Bronchial epithelial cell (primary cell): ENCODE measurements around the gene MDM1. TPM values are rescaled to one million over a fixed set of nuclear protein-coding genes. Genes with fewer than 3 reads are reported as not detected.

Experiments used
- DNase-seq: peaks from one replicate; pipeline ENCODE4 v3.0.0-alpha.2; 2010; ENCODE audit warnings: low read depth
- FAIRE-seq: peaks from 2 replicates; lab custom pipeline; 2011; peaks lifted over from hg19 to GRCh38; lab: Jason Lieb, UNC
- H3K27me3 ChIP-seq: 2 replicates; pipeline ENCODE4 v1.5.1; 2011; ENCODE audit warnings: low read length; ENCODE audit not compliant: control insufficient read depth, insufficient read depth
- H3K36me3 ChIP-seq: 2 replicates; pipeline ENCODE4 v1.5.1; 2011; ENCODE audit warnings: low read length; ENCODE audit not compliant: control insufficient read depth, insufficient read depth
- H3K4me3 ChIP-seq: 2 replicates; pipeline ENCODE4 v1.5.1; 2011; ENCODE audit warnings: mild to moderate bottlenecking, low read depth, low read length, control low read depth
- total RNA-seq: library from RNA; depleted of rRNA; stranded (reverse); fragments of >200 nt; gene quantifications from 2 replicates; pipeline ENCODE4 v1.2.1, GENCODE V29; 2014
- TF ChIP-seq, protein P1 (sequence below): IDR thresholded peaks from 2 replicates; pipeline ENCODE4 v1.5.1; 2011; ENCODE audit warnings: mild to moderate bottlenecking, moderate library complexity, low read length, control low read depth, inconsistent platforms; ENCODE audit not compliant: insufficient read depth, severe bottlenecking

Gene MDM1
- total RNA-seq, 1 donor from 2014 or later: 5.8 TPM

DNA sequence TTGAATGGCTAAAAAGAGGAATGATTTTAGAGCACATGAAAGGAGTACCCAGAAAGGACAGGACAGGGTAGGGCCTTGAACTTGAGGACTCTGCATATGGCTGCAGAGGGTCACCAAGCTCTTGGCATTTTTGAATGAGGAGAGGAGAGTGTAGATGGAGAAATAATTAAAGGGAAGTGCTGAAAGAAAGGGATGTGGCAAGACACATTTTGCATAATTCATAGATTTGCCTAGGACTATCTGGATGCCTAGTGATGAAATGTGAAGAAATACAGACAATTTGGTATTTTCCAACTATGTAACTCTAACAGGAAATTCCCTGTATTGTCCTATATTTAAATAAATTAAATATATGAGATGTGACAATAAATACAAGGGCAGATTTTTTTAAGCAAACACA lies 27.5 kb upstream of the MDM1 start:
- DNase-seq (no peak), FAIRE-seq (no peak)
- Histone ChIP-seq H3K27me3 (no peaks in the 10 kb centered on the region), H3K36me3 (no peaks in the 10 kb centered on the region), H3K4me3 (no peak overlapping the region)
- TF ChIP-seq, protein P1, sequence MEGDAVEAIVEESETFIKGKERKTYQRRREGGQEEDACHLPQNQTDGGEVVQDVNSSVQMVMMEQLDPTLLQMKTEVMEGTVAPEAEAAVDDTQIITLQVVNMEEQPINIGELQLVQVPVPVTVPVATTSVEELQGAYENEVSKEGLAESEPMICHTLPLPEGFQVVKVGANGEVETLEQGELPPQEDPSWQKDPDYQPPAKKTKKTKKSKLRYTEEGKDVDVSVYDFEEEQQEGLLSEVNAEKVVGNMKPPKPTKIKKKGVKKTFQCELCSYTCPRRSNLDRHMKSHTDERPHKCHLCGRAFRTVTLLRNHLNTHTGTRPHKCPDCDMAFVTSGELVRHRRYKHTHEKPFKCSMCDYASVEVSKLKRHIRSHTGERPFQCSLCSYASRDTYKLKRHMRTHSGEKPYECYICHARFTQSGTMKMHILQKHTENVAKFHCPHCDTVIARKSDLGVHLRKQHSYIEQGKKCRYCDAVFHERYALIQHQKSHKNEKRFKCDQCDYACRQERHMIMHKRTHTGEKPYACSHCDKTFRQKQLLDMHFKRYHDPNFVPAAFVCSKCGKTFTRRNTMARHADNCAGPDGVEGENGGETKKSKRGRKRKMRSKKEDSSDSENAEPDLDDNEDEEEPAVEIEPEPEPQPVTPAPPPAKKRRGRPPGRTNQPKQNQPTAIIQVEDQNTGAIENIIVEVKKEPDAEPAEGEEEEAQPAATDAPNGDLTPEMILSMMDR: no peak

DNA sequence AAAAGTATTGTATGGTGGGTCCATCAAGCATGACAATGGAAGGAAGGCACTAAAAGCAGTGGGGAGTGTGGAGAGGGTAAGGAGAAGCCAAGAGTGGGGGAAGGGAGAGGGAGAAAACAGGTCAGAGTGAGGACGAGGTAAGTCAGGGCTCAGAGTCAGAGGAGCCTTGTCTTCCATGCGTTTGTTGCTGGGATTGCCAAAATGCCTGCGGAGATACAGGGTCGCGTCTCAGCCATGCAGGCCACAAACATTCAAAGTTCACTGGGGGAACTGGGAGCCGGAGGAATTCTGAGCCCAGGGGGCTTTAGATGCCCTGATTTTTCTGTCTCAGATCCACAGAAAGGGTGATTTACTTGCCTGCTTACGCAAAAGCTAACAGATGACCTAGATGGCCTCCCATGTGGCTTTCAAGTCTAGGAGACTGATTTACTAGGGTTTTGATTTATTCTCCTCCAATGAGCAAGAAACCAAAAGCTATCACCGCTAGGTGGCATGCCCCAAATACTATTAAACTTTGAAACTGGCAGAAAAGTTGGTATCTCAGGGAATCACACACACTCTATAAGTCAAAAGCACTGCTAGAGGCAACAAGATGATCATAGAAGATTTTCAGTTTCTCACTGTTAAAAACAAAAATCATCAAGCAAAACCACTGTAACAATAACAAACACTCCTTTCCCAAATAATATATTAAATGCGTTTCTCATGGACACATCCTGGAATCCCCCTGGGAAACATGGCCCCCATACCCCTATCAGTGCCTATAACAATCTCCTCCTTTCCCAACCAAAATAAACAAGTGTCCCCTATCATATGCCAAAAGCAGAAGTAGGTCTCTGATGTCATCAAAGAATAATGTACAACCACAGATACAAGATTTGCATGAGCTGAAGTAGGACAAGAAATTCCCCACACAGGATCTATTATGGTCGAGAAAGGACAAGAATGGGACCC lies 26.6 kb upstream of the MDM1 start:
- Histone ChIP-seq H3K27me3 (no peaks in the 10 kb centered on the region), H3K4me3 (no peak overlapping the region), H3K36me3 (no peaks in the 10 kb centered on the region)
- TF ChIP-seq, protein P1: peak; percentile 69
- DNase-seq: peak; percentile 68
- FAIRE-seq: no peak

DNA sequence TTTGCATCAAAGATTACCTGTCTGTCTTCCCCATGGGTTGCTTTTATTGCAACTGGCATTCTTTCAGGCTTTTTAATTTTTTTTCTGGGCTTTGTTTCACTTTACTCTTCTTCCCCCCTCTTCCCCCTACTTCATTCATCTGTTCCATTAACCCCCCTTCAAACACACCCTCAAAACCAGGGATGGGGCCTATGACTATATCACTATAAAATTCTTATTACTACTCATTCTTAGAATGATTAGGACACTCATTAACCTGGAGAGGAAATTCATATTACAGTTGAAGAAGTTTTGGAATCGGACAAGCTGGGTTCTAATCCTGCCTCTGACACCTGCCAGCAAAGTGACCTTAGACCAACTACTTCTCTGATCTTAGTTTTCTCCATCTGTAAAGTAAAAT lies 24.8 kb upstream of the MDM1 start:
- Histone ChIP-seq H3K36me3 (no peaks in the 10 kb centered on the region), H3K4me3 (no peak overlapping the region), H3K27me3 (no peaks in the 10 kb centered on the region)
- FAIRE-seq: no peak
- TF ChIP-seq, protein P1: no peak
- no peak for DNase-seq

DNA sequence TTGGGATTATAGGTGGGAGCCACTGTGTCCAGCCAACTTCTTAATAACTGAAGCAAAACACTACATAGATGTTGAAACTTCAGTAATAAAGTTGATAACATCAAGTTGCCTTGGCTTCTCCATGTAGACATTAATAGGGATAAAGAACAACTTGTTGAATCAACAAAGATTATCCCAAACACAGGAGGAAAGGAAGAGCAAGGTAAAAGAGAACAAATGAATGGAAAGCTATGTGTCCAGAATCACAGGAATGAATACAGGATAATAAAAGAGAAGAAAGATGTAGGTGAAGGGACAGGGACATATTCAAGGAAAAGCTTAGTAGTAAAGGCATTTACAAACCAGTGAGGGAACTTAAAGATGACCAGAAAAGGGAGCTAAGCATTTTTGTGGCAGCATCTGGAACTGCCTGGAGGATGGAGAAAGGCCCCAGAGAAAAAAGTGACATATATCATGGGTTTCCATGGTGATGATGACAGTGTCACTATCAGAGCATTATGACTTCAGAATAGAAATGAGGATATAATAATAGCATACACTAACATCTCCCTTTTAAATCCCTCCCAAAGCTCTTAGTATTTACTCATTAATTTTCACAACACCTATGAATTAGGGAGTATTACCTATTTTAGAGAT lies 24.0 kb upstream of the MDM1 start:
- FAIRE-seq (no peak), DNase-seq (no peak)
- Histone ChIP-seq H3K4me3 (no peak overlapping the region), H3K27me3 (no peaks in the 10 kb centered on the region), H3K36me3 (no peaks in the 10 kb centered on the region)
- TF ChIP-seq, protein P1: no peak

DNA sequence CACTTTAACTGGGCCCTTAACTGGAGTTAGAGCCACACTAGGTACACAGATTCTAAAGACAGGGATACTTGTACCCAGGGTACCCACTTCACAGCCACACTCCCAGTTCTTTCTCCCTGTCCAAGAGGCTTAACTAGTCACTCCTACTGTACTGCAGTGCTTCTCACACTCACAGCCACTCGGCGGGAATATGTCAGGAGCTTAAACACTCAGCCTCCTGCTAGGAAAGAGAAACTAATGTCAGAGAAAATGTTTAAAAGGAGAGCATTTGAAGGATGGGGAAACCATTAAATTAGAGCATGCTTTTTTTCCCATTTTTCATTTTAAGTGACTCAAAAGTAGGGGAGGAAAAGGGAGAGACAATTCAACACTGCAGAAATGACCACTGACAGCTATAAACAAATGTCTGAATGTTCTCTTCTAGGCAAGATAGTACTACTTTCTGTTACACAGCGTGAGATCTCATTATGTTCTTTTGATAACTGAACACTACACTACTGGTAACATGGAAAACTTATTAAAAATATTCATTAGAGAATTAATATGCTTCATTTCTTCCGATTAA lies 22.9 kb upstream of the MDM1 start:
- TF ChIP-seq, protein P1: no peak
- DNase-seq (no peak), FAIRE-seq (no peak)
- Histone ChIP-seq H3K36me3 (no peaks in the 10 kb centered on the region), H3K27me3 (no peaks in the 10 kb centered on the region), H3K4me3 (no peak overlapping the region)
